GM18861 (cell line): Measurements from ENCODE around the gene ANKRD45.
"Not testable (repeated sequence)": the region's sequence is repeated elsewhere in the genome, so short reads cannot be mapped to it uniquely, and the experiment has no call there.

Experiments
- ATAC-seq: cut with Tn5 transposase; IDR thresholded peaks from one replicate; pipeline ENCODE4 v1.9.1; 2021; ENCODE audit not compliant: unreplicated experiment

ANKRD45 gene

GRCh38 chr1:173642450-173643139 is 27.1 kb downstream of the ANKRD45 start:
- ATAC-seq, result not testable (repeated sequence)

DNA sequence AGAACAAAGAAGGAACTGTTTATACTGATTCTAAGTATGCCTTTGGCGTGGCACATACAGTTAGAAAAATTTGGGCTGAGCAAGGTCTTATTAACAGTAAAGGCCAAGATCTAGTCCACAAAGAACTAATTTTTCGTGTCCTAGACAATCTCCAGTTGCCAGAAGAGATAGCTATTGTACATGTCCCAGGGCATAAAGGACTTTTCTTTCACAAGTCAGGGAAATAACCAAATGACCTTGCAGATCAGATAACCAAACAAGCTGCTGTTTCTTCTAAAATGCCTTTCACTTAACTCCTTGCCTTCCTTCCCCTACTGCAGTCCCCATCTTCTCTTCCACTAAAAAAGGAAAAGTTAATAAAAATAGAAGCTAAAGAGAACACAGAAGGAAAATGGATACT is 30.5 kb downstream of the ANKRD45 start:
- no peak for ATAC-seq

DNA sequence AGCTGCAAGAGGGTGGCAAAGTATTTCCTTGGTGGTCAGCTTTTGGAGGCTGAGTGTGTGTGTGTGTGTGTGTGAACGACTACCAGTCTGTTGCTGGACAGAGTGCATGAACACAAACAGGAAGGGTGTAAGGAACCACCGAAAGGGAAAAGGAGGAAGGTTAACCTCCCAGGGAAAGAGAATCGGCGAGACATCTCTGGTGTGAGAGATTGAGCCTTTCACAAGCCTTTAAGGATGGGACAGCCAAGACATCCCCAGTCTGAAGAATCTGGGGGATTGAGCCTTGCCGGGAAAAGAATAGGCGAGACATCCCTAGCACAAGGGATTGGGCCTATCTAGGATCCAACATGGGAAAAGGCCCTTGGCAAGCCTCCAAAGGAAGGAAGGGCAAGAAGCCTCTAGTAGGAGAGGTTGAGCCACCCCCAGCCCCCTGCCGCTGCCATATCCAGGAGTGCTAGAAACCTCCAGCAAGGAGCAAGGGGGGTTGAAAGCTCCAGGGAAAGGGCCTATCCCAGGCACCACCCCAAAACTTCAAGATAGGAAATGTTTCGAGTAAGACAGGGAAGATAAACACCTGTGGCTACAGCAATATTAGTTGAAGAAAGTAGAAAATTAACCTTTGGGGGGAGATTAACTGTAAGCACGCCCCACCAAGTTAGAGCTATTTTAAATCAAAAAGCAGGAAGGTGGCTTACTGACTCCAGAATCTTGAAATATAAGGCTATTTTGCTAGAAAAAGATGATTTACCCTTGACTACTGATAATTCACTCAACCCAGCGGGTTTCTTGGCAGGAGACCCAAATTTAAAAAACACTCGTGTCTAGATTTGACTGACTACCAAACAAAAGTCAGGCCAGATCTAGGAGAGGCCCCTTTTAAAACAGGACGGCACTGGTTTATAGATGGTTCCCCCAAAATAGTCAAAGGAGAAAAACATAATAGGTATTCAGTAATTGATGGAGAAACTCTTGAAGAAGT is 31.3 kb downstream of the ANKRD45 start:
- ATAC-seq, result no peak

GRCh38 chr1:173637236-173638042 is 32.2 kb downstream of the ANKRD45 start:
- ATAC-seq, result not testable (repeated sequence)

DNA sequence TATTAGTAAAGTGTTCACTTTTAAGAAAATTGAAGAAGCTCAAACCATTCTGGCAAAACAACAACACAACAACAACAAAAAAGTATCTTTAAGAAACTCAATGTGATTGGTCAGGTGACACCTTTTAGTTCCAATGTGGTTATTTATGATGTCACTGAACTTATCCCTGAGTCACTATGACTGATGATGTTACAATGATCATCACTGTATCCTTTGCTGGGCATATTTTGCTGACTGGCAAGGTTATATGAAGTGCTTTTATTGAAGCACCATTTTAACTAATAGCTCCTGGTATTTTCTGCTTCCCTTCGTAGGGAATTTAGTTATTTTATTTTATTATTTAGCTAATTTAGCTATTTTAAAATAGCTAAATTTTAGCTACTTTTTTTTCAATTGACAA is 34.5 kb downstream of the ANKRD45 start, which contains the start of gene TEX50:
Gene TEX50, plus strand, starts transcription at position 223 of the 400 bp plus-strand sequence. CDS start 184 bp downstream, outside the sequence.
- ATAC-seq, result no peak

- ATAC-seq, result no peak
Observed at GRCh38 chr1:173628888-173629287, 40.8 kb downstream of the ANKRD45 start.

DNA sequence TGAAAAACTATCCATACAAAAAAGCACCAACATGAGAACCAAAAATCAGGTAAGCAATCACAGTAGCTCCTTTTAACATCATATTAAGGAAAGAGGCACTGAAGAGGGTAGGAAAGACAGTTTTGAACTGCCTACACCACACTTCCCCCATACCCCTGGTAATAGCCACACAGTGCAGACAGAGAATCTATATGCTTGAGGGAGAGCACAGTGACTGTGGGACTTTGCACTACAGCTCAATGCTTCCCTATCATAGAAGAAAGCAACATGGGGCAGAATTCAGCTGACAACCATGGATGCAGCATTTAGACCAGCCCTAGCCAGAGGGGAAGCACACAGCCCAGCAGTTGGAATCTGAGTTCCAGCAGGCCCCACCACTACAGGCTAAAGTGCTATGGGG is 42.4 kb downstream of the ANKRD45 start:
- ATAC-seq, result no peak

DNA sequence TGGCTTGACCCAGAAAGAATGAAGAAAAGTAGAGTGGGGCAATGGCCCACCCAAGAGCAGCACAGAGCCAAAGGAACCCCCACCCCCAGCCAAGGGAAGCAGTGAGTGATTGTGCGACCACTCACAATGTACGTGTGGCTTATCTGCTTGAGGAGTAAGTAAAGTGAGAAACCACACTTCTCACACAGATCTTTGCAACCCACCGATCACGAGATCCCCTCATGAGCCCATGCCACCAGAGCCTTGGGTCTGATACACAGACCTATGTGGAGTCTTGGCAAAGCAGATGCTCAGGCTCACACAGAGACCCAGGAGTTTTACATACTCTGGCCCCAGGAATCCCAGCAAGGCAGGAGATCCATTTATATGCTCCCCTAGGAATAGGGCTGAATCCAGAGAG is 52.8 kb downstream of the ANKRD45 start:
- no peak for ATAC-seq

DNA sequence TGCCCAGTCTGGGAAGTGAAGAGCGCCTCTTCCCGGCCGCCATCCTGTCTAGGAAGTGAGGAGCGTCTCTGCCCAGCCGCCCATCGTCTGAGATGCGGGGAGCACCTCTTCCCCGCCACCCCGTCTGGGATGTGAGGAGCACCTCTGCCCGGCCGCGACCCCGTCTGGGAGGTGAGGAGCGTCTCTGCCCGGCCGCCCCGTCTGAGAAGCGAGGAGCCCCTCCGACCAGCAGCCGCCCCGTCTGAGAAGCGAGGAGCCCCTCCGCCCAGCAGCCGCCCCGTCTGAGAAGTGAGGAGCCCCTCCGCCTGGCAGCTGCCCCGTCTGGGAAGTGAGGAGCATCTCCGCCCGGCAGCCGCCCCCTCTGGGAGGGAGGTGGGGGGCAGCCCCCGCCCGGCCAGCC is 56.6 kb downstream of the ANKRD45 start:
- ATAC-seq, result not testable (repeated sequence)

DNA sequence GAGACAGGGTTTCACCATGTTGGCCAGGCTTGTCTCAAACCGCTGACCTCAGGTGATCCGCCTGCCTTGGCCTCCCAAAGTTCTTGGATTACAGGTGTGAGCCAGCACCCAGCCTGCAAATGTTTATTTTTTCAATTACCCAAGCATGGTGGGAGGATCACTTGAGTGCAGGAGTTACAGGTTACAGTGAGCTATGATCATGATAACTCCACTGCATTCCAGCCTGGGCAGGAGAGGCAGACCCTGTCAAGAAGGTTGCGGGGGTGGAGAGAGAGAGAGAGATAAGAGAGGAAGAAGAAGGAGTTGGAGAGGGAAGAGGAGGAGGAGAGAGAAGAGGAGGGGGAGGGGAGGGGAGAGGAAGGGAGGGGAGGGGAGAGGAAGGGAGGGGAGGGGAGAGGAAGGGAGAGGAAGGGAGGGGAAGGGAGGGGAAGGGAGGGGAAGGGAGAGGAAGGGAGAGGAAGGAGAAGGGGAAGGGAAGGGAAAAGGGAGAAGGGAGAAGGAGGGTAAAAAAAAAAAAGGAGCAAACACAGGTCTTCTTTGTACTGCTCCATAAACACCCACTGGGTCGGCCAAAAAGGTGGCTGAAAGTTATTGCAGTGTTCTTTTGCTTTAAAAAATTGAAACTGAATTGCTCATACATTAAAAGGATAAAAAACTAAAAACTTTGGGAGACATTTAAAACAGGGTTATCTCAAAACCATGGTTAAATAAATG is 61.0 kb downstream of the ANKRD45 start:
- no peak for ATAC-seq

DNA sequence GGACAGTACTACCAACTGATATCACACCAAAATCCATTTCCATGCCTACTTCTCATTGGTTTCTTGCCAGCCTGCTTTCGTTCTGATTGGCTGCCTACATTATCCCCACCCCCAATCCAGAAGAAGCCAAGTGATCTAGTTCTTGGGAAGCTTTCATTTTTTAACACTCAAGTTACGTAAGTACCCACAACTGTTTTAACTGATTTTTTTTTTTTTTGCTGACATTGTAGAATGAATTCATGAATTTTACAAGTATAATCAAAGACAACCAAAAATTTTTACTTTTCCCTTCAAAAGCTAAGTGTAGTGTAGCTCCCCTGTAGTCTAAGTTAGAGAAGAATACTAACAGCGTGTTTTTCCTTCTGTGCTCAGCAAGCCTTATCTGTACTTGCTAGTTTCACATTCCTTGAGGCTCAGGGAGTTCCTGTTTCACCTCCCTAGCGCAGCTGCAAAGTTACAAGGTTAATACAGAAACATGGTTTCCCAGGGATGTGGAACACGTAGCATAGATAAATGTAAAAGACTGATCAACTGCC is 66.5 kb downstream of the ANKRD45 start, which contains the start of gene SLC9C2:
Gene SLC9C2, minus strand, starts transcription at position 17 of the 536 bp plus-strand sequence. CDS start 1,296 bp downstream, outside the sequence.
- ATAC-seq, result no peak

- peak; percentile 66 for ATAC-seq
Observed at GRCh38 chr1:173601588-173601987, 68.1 kb downstream of the ANKRD45 start.

DNA sequence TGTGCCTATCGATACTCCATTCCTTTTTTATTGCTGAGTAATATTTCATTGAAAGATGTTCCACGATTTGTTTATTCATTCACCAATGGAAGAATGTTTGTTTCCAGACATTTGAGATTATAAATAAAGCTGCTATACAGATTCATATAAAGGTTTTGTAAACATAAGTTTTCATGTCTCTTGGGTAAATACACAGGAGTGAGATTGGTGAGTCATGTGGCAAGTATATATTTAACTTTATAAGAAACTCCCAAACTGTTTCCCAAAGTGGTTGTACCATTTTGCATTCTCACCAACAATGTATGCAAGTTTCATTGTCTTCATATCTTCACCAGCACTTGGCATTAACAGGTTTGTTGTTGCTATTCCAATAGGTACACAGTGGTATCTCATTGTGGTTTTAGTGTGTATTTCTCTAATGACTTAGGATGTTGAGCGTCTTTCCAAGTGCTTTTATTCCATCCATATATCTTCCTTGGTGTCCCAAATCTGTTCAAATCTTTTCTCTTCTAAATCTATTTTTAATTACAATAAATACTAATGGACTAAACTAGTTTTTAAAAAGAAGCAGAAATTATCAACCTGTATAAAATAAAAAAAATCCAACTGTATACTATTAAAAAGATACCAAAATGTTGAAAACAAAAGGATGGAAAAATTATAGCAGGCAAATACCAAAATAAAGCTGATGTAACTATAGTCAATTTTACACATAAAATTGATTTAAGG is 73.4 kb downstream of the ANKRD45 start:
- no peak for ATAC-seq

- ATAC-seq, result not testable (repeated sequence)
Observed at GRCh38 chr1:173591138-173591537, 78.5 kb downstream of the ANKRD45 start.

GRCh38 chr1:173590557-173590956 is 79.1 kb downstream of the ANKRD45 start:
- ATAC-seq, result no peak

GRCh38 chr1:173581383-173582079 is 88.1 kb downstream of the ANKRD45 start:
- no peak for ATAC-seq

DNA sequence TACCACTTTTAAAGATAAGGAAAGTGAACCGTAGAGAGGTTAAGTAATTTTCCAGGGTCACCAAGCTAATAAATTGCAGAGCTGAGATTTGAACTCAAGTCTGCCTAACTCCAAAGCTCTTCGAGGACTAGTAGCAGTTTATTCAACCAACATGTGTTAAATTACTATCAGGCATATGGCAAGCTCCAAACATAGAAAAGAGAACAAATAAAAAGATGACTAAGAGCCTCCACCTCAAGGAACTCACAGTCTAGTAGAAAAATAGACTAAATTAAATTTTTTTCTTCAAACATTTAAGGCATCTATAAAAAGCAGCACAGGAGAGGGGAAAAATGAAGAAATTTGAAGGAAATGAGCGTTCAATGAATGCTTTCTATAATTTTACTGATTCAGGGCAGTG is 89.0 kb downstream of the ANKRD45 start:
- ATAC-seq, result no peak

GRCh38 chr1:173580071-173580470 is 89.6 kb downstream of the ANKRD45 start:
- ATAC-seq, result no peak

- ATAC-seq, result no peak
Observed at GRCh38 chr1:173573596-173573995, 96.1 kb downstream of the ANKRD45 start.
